A673 (cell line): ENCODE measurements around the gene LONP2. TPM values are rescaled to one million over a fixed set of nuclear protein-coding genes. Genes with fewer than 3 reads are reported as not detected.

Experiments
- BruUV-seq: library from RNA; stranded (reverse); fragments of 400-500 nt; replicated peaks from 2 replicates; lab custom pipeline; 2021; lab: Mats Ljungman, UMichigan
- CTCF ChIA-PET: fragments of 300-600 bp; sonication (Branson Sonifier 250); formaldehyde crosslinking; loops from one replicate; lab custom pipeline; 2022; ENCODE audit warnings: antibody characterized with exemption; lab: Charles Lee
- POLR2A ChIA-PET: fragments of 300-600 bp; sonication (Branson Sonifier 250); formaldehyde crosslinking; loops from one replicate; lab custom pipeline; 2022; ENCODE audit warnings: antibody characterized with exemption; ENCODE audit not compliant: low non-redundant PET; lab: Charles Lee
- DNase-seq: peaks from one replicate; pipeline ENCODE4 v3.0.0-alpha.2; 2015; ENCODE audit warnings: low spot score
- H3K27ac ChIP-seq: fragments of 200-600 bp; sonication (generic); 2 replicates; pipeline ENCODE4 v1.5.1; 2016; ENCODE audit warnings: mixed run types, low read depth, mild to moderate bottlenecking, mixed read lengths, antibody characterized with exemption, low read length; ENCODE audit not compliant: poor library complexity, severe bottlenecking
- H3K27me3 ChIP-seq: fragments of 200-600 bp; sonication (generic); replicated peaks from 2 replicates; pipeline ENCODE4 v1.6.1; 2017; ENCODE audit warnings: mixed run types, low read depth, mild to moderate bottlenecking, mixed read lengths, antibody characterized with exemption, low read length; ENCODE audit not compliant: insufficient read depth, poor library complexity
- H3K36me3 ChIP-seq: fragments of 200-600 bp; sonication (generic); 2 replicates; pipeline ENCODE4 v1.6.1; 2016; ENCODE audit warnings: mixed run types, mild to moderate bottlenecking, mixed read lengths, antibody characterized with exemption, low read length; ENCODE audit not compliant: insufficient read depth, poor library complexity, severe bottlenecking
- H3K4me1 ChIP-seq: fragments of 200-600 bp; sonication (generic); 2 replicates; pipeline ENCODE4 v1.6.1; 2017; ENCODE audit warnings: mixed run types, mild to moderate bottlenecking, mixed read lengths, antibody characterized with exemption, low read length; ENCODE audit not compliant: insufficient read depth, poor library complexity, severe bottlenecking
- H3K4me3 ChIP-seq: fragments of 200-600 bp; sonication (generic); 2 replicates; pipeline ENCODE4 v1.5.1; 2016; ENCODE audit warnings: low read depth, mixed run types, mild to moderate bottlenecking, mixed read lengths, low read length; ENCODE audit not compliant: poor library complexity, severe bottlenecking
- H3K9me3 ChIP-seq: fragments of 200-600 bp; sonication (generic); 2 replicates; pipeline ENCODE4 v1.6.1; 2016; ENCODE audit warnings: mixed run types, low read depth, mild to moderate bottlenecking, mixed read lengths, antibody characterized with exemption, low read length; ENCODE audit not compliant: poor library complexity, severe bottlenecking
- CTCF ChIP-seq: fragments of 300-800, 200-600 bp; sonication (generic); conservative IDR thresholded peaks from 2 replicates; pipeline ENCODE4 v1.5.1; 2017; ENCODE audit warnings: low read depth, mild to moderate bottlenecking, antibody characterized with exemption, low read length, moderate library complexity, mixed read lengths
- EZH2 ChIP-seq: fragments of 200-600 bp; sonication (generic); IDR thresholded peaks from 2 replicates; pipeline ENCODE4 v1.6.1; 2017; ENCODE audit warnings: borderline replicate concordance, low read depth, mild to moderate bottlenecking, mixed read lengths, antibody characterized with exemption, low read length; ENCODE audit not compliant: poor library complexity, severe bottlenecking
- intact Hi-C: fragments of 100-400 bp; cut with micrococcal nuclease; formaldehyde crosslinking; loops from one replicate; pipeline ENCODE4 v1.10.0; 2022; ENCODE audit not compliant: unreplicated experiment
- total RNA-seq: library from RNA; stranded (reverse); gene quantifications from 2 replicates; pipeline ENCODE4 v1.2.3, GENCODE V29; 2021

LONP2 gene
- total RNA-seq, 1 experiment from 2014 or later, result 48.8 TPM

DNA sequence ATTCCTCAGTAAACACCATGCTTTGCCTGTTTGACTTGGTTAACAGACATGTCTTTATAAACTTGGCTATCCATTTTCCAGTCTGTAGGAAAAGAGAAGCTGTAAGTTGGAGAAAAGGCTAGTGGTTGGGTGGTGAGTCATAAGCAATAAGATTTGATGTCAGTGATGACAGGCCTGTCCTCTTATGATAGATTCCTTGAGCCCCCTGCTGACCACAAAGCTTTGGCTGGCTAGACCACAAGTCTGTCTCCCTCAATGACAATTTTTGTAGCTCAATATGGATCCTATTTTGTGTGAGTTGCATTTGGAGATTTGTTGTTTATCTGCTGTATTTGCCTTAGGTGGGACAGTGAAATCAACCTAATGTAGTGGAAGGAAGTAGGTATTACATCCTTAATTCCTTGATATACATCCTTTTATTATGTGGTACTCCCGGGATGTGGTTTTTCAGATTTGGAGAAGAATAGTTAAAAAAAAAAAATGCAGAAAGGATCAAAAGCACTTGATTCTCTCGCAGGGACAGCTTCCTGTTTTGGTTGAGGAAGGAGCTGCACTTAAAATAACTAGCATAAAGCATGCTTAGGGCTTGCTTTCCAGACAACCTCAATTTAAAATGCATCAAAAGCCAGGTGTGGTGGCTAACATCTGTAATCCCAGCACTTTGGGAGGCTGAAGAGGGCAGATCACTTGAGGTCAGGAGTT is 73.7 kb downstream of the LONP2 start:
- BruUV-seq, result no TSS peak
- Histone ChIP-seq H3K9me3 (peaks cover 2% of the 10 kb centered on the region), H3K4me3 (no peak overlapping the region), H3K27me3 (no peaks in the 10 kb centered on the region), H3K36me3 (no peaks in the 10 kb centered on the region), H3K27ac (no peak overlapping the region), H3K4me1 (peaks cover 9% of the 10 kb centered on the region)
- intact Hi-C loops, result no loop called here
- DNase-seq, result peak; percentile 14
- CTCF ChIA-PET, result no interaction called here
- no peak for TF ChIP-seq EZH2
- TF ChIP-seq CTCF, result no peak
- POLR2A ChIA-PET, result no interaction called here

- H3K36me3 ChIP-seq, result no peaks in the 10 kb centered on the region
- no TSS peak for BruUV-seq
- H3K4me3 ChIP-seq, result no peak overlapping the region
- intact Hi-C loops, result no loop called here
- DNase-seq, result peak; percentile 5
- H3K27me3 ChIP-seq, result no peaks in the 10 kb centered on the region
- TF ChIP-seq CTCF (no peak), EZH2 (no peak)
- POLR2A ChIA-PET, result no interaction called here
- no peaks in the 10 kb centered on the region for H3K9me3 ChIP-seq
- H3K4me1 ChIP-seq, result peaks cover 9% of the 10 kb centered on the region
- CTCF ChIA-PET, result interaction anchor here (0.5 kb wide), 1 partner anchor 33 kb away, joined by 3 read pairs; no protein-coding TSS in a partner anchor
- H3K27ac ChIP-seq, result no peak overlapping the region
Measured at GRCh38 chr16:48318630-48319029, 74.5 kb downstream of the LONP2 start.

GRCh38 chr16:48321317-48322036 is 77.4 kb downstream of the LONP2 start:
- no peaks in the 10 kb centered on the region for H3K27me3 ChIP-seq
- no peaks in the 10 kb centered on the region for H3K9me3 ChIP-seq
- no peak overlapping the region for H3K27ac ChIP-seq
- H3K36me3 ChIP-seq, result no peaks in the 10 kb centered on the region
- DNase-seq, result no peak
- BruUV-seq, result no TSS peak
- no peak overlapping the region for H3K4me3 ChIP-seq
- peaks cover 9% of the 10 kb centered on the region for H3K4me1 ChIP-seq
- ChIA-PET POLR2A (no interaction called here), CTCF (no interaction called here)
- intact Hi-C loops, result no loop called here
- TF ChIP-seq EZH2, result no peak
- no peak for TF ChIP-seq CTCF
